ENCODE measurements around the gene NEU2. TPM values are rescaled to one million over a fixed set of nuclear protein-coding genes. Genes with fewer than 3 reads are reported as not detected.
"Not testable (repeated sequence)": the region's sequence is repeated elsewhere in the genome, so short reads cannot be mapped to it uniquely, and the experiment has no call there.

The NEU2 gene
- total RNA-seq, 3 donors from 2014 or later: not detected

GRCh38 chr2:233019610-233020009, 12.9 kb upstream of the NEU2 start:
- not testable (repeated sequence) for ATAC-seq; H3K4me1 Mint-ChIP-seq (ENCODE audit: low read depth); H3K36me3 Mint-ChIP-seq (ENCODE audit: insufficient read depth); DNase-seq; H3K27me3 Mint-ChIP-seq (ENCODE audit: low read depth); H3K4me3 Mint-ChIP-seq; H3K9me3 Mint-ChIP-seq

DNA sequence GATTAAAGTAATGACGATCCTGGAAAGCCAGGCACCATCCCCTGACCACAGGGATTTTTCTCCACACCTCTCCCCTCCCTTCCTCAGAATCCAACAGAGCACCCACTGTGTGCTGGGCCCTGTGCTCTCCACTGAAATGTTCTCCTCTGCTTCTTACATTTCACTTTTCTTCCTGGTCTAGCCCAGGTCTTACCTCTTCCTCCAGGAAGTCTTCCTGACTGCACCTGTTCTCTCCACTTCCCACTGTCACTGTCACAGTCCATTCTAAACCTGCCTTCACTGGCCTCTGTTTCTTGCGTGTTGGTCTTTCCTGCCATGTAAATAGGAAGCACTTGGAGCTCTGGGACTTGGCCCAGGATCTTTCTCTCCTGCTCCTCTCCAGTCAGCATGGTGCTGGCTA, 12.0 kb upstream of the NEU2 start:
- DNase-seq (no peak), ATAC-seq (no peak)
- Mint-ChIP-seq H3K27me3 (ENCODE audit: low read depth) (no peaks in the 10 kb centered on the region), H3K4me1 (ENCODE audit: low read depth) (no peaks in the 10 kb centered on the region), H3K4me3 (no peak overlapping the region), H3K36me3 (ENCODE audit: insufficient read depth) (no peaks in the 10 kb centered on the region), H3K9me3 (no peaks in the 10 kb centered on the region)

DNA sequence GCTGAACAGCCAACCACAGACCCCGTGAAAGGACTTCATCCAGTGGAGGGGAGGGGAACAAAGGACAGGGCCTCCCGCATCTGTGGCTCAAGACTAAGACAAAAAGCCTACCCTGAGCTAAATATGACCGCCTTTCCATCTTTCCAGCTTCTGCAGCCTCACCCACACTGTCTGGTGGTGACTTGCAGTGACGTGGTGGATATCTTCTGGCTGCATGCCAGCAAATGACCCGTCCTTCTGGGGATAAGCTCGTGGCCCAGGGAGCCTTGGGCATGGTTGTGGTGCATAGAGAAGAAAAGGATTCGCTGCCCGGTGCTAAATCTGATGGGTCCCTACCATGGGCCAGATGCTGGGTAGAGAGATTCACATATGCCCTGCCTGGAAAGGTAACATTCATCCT, 10.7 kb upstream of the NEU2 start:
- ATAC-seq: no peak
- Mint-ChIP-seq H3K4me3 (no peak overlapping the region), H3K36me3 (ENCODE audit: insufficient read depth) (no peaks in the 10 kb centered on the region), H3K27me3 (ENCODE audit: low read depth) (no peaks in the 10 kb centered on the region), H3K4me1 (ENCODE audit: low read depth) (no peaks in the 10 kb centered on the region), H3K9me3 (no peaks in the 10 kb centered on the region)
- DNase-seq: no peak

GRCh38 chr2:233022561-233022960, 9.9 kb upstream of the NEU2 start:
- DNase-seq (no peak), ATAC-seq (no peak)
- H3K9me3 Mint-ChIP-seq: no peaks in the 10 kb centered on the region
- no peaks in the 10 kb centered on the region for H3K27me3 Mint-ChIP-seq (ENCODE audit: low read depth)
- H3K36me3 Mint-ChIP-seq (ENCODE audit: insufficient read depth): no peaks in the 10 kb centered on the region
- H3K4me3 Mint-ChIP-seq: no peak overlapping the region
- H3K4me1 Mint-ChIP-seq (ENCODE audit: low read depth): no peaks in the 10 kb centered on the region

DNA sequence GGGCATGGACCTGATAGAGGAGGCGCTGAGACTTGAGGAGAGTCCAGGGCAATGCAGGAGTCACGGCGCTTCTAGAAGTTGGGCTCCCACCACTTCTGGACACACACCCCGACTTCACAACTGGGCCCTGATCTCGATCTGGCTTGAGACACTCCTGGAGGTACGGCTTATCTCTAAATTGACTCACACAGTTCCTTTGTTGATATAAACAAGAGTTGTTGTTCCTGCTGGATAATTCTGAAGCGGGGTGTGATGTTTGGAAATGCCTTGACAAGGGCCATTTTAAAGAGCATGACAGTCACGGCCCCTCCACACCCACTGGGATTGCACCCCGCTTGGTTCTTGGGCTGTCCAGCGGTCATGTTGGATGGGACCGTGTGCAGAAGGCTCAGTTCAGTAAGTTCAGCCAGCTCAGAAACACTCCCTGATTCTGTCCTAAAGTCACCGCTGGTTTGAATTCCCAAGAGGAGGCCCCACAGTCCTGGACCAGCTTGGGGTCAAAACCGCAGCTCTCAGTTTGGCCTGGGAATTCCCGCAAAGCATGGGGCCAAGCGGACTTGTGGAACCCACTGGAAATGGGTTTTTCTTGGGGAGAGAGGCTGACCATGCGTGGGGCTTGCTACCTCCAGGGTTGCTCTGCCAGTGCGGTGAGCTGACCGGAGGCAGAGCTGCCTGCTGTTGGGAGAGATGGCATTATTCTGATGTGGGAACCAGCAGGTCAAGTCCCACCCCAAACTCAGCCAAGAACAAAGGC, 9.3 kb upstream of the NEU2 start:
- Mint-ChIP-seq H3K9me3 (no peaks in the 10 kb centered on the region), H3K27me3 (ENCODE audit: low read depth) (no peaks in the 10 kb centered on the region), H3K4me3 (no peak overlapping the region), H3K4me1 (ENCODE audit: low read depth) (no peaks in the 10 kb centered on the region), H3K36me3 (ENCODE audit: insufficient read depth) (no peaks in the 10 kb centered on the region)
- ATAC-seq (no peak), DNase-seq (no peak)

- no peaks in the 10 kb centered on the region for H3K4me1 Mint-ChIP-seq (ENCODE audit: low read depth)
- ATAC-seq: no peak
These were observed 8.6 kb upstream of the NEU2 start for GRCh38 chr2:233023761-233024410.

DNA sequence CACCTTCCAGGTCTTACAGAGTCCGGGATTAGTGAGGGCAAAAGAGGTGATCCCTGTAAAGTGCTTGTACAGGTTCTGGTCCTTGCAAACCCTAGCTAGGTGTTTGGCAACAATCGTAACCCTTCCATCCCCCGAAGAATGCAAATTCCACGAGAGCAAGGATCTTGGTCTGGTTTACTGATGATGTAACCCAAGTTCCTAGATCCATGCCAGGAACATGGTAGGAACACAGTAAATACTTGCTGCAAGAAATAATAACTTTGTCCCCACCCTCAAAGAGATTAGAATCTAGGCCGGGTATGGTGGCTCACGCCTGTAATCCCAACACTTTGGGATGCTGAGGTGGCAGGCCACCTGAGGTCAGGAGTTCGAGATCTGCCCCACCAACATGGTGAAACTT, 6.8 kb upstream of the NEU2 start:
- H3K36me3 Mint-ChIP-seq (ENCODE audit: insufficient read depth): no peaks in the 10 kb centered on the region
- no peaks in the 10 kb centered on the region for H3K27me3 Mint-ChIP-seq (ENCODE audit: low read depth)
- ATAC-seq (no peak), DNase-seq (no peak)
- no peaks in the 10 kb centered on the region for H3K4me1 Mint-ChIP-seq (ENCODE audit: low read depth)
- H3K4me3 Mint-ChIP-seq: no peak overlapping the region
- H3K9me3 Mint-ChIP-seq: no peaks in the 10 kb centered on the region

More at GRCh38 chr2:233023761-233024410, 8.6 kb upstream of the NEU2 start:
- DNase-seq: no peak
- H3K4me3 Mint-ChIP-seq: no peak overlapping the region
- H3K36me3 Mint-ChIP-seq (ENCODE audit: insufficient read depth): no peaks in the 10 kb centered on the region
- H3K27me3 Mint-ChIP-seq (ENCODE audit: low read depth): no peaks in the 10 kb centered on the region
- no peaks in the 10 kb centered on the region for H3K9me3 Mint-ChIP-seq

GRCh38 chr2:233026198-233026813, 6.2 kb upstream of the NEU2 start:
- Mint-ChIP-seq H3K4me3 (no peak overlapping the region), H3K9me3 (no peaks in the 10 kb centered on the region), H3K4me1 (ENCODE audit: low read depth) (no peaks in the 10 kb centered on the region), H3K36me3 (ENCODE audit: insufficient read depth) (no peaks in the 10 kb centered on the region), H3K27me3 (ENCODE audit: low read depth) (no peaks in the 10 kb centered on the region)
- DNase-seq (no peak), ATAC-seq (no peak)

DNA sequence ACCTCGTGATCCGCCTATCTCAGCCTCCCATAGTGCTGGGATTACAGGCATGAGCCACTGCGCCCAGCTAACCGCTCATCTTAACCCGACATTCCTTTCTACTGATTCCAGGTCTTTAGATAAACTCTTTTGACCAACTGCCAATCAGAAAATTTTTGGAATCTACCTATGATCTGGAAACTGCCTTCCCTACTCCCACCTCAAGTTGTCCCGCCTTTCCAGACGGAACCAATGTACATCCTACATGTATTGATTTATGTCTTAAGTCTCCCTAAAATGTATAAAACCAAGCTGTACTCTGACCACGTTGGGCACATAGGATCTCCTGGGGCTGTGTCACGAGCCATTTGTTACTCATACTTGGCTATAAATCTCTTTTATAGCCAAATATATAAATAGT, 3.2 kb upstream of the NEU2 start:
- Mint-ChIP-seq H3K27me3 (ENCODE audit: low read depth) (no peaks in the 10 kb centered on the region), H3K9me3 (no peaks in the 10 kb centered on the region), H3K36me3 (ENCODE audit: insufficient read depth) (no peaks in the 10 kb centered on the region), H3K4me3 (no peak overlapping the region), H3K4me1 (ENCODE audit: low read depth) (no peaks in the 10 kb centered on the region)
- ATAC-seq (no peak), DNase-seq (no peak)

GRCh38 chr2:233031556-233032500, 644 bp upstream of the NEU2 start:
- no peak overlapping the region for H3K4me3 Mint-ChIP-seq
- DNase-seq (no peak), ATAC-seq (no peak)
- H3K9me3 Mint-ChIP-seq: no peaks in the 10 kb centered on the region
- H3K4me1 Mint-ChIP-seq (ENCODE audit: low read depth): no peaks in the 10 kb centered on the region
- no peaks in the 10 kb centered on the region for H3K27me3 Mint-ChIP-seq (ENCODE audit: low read depth)
- no peaks in the 10 kb centered on the region for H3K36me3 Mint-ChIP-seq (ENCODE audit: insufficient read depth)

DNA sequence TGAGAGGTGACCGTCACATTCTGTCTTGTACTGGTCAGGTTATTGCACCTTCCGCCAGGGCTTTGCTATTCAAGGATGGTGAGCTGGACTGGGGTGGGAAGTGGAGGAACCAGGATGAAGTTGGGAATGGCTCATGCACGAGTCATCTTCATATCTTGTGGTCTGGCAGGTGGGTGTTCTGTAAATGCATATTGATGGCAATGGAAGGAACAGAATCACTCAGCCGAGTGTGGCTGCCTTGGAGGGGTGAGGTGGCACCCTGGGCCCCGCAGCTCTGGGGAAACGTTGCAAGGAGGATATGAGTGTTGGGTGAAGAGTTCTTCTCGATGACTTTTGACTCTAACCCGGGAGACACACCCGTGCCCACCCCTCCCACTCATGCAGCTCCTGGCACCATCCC, 1.2 kb downstream of the NEU2 start:
- ATAC-seq (peak; percentile 34 to 38), DNase-seq (no peak)
- Mint-ChIP-seq H3K36me3 (ENCODE audit: insufficient read depth) (no peaks in the 10 kb centered on the region), H3K27me3 (ENCODE audit: low read depth) (no peaks in the 10 kb centered on the region), H3K9me3 (no peaks in the 10 kb centered on the region), H3K4me1 (ENCODE audit: low read depth) (no peaks in the 10 kb centered on the region), H3K4me3 (no peak overlapping the region)

DNA sequence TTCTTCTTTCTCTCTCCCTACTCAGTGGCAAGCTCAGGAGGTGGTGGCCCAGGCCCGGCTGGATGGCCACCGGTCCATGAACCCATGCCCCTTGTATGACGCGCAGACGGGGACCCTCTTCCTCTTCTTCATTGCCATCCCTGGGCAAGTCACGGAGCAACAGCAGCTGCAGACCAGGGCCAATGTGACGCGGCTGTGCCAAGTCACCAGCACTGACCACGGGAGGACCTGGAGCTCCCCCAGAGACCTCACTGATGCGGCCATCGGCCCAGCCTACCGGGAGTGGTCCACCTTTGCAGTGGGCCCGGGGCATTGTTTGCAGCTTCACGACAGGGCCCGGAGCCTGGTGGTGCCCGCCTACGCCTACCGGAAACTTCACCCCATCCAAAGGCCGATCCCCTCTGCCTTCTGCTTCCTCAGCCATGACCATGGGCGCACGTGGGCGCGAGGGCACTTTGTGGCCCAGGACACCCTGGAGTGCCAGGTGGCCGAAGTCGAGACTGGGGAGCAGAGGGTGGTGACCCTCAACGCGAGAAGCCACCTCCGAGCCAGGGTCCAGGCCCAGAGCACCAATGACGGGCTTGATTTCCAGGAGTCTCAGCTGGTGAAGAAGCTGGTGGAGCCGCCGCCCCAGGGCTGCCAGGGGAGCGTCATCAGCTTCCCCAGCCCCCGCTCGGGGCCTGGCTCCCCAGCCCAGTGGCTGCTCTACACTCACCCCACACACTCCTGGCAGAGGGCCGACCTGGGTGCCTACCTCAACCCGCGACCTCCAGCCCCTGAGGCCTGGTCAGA, 1.8 kb downstream of the NEU2 start:
- H3K27me3 Mint-ChIP-seq (ENCODE audit: low read depth): no peaks in the 10 kb centered on the region
- ATAC-seq: no peak
- H3K9me3 Mint-ChIP-seq: no peaks in the 10 kb centered on the region
- no peak overlapping the region for H3K4me3 Mint-ChIP-seq
- no peaks in the 10 kb centered on the region for H3K4me1 Mint-ChIP-seq (ENCODE audit: low read depth)
- no peak for DNase-seq
- no peaks in the 10 kb centered on the region for H3K36me3 Mint-ChIP-seq (ENCODE audit: insufficient read depth)

- H3K9me3 Mint-ChIP-seq: no peaks in the 10 kb centered on the region
- no peak for DNase-seq
- H3K36me3 Mint-ChIP-seq (ENCODE audit: insufficient read depth): no peaks in the 10 kb centered on the region
- no peak overlapping the region for H3K4me3 Mint-ChIP-seq
- ATAC-seq: no peak
- no peaks in the 10 kb centered on the region for H3K4me1 Mint-ChIP-seq (ENCODE audit: low read depth)
- peaks cover 3% of the 10 kb centered on the region for H3K27me3 Mint-ChIP-seq (ENCODE audit: low read depth)
These were observed 3.1 kb downstream of the NEU2 start for GRCh38 chr2:233035426-233036161.

All from activated T-cell treated with anti-CD3 and anti-CD28 coated beads, Interleukin-2, amount 50 U/mL, for 4 hours (primary cell).